H1 (cell line): ENCODE measurements around the gene SMCHD1. TPM values are rescaled to one million over a fixed set of nuclear protein-coding genes. Genes with fewer than 3 reads are reported as not detected.

Experiments used
- E2F6 ChIP-seq: IDR thresholded peaks from 2 replicates; pipeline ENCODE4 v1.6.1; 2012; ENCODE audit warnings: inconsistent platforms
- EZH2 ChIP-seq: fragments of 200-600 bp; sonication (generic); IDR thresholded peaks from 2 replicates; pipeline ENCODE4 v1.7.1; 2012; ENCODE audit warnings: low read depth, mild to moderate bottlenecking, moderate library complexity, low read length, inconsistent platforms; ENCODE audit not compliant: severe bottlenecking
- JUN ChIP-seq: IDR thresholded peaks from 2 replicates; pipeline ENCODE4 v1.6.1; 2011; ENCODE audit warnings: low read depth, mild to moderate bottlenecking, improper control_type of control experiment, low read length
- polyA plus RNA-seq, 7 experiments: library from polyadenylated mRNA; depleted of rRNA in 3 of 7; stranded (reverse) in 5 of 7; unstranded in 2 of 7; fragments of >200 nt in 5 of 7; fragments of 200-250 nt in 2 of 7; gene quantifications; 1 replicate in 5 of 7; 2 replicates in 1 of 7; 4 replicates in 1 of 7; pipeline versions ENCODE4 v1.2.1 to v1.2.3, GENCODE V29; 2011 to 2013; ENCODE audit warnings: missing spikeins in 2 of 7, mixed read lengths in 2 of 7
- total RNA-seq: library from RNA; stranded (reverse); fragmentation: NEBNext Ultra II Directional; extraction: Animal tissue kit (Norgen Biotek cat#: 25700); gene quantifications from 2 replicates; pipeline ENCODE4 v1.2.1, GENCODE V29; 2021

SMCHD1 gene
- total and polyA plus RNA-seq, 2 of the 8 experiments (the other 6 are each of a cell fraction or from before 2014, with no cell fraction given): 9.3 to 32.0 TPM

GRCh38 chr18:2662990-2663389 is 7.5 kb downstream of the SMCHD1 start (continued):
- TF ChIP-seq EZH2 (no peak), JUN (no peak), E2F6 (no peak)
